ENCODE results near the gene KLHL22.

The KLHL22 gene

DNA sequence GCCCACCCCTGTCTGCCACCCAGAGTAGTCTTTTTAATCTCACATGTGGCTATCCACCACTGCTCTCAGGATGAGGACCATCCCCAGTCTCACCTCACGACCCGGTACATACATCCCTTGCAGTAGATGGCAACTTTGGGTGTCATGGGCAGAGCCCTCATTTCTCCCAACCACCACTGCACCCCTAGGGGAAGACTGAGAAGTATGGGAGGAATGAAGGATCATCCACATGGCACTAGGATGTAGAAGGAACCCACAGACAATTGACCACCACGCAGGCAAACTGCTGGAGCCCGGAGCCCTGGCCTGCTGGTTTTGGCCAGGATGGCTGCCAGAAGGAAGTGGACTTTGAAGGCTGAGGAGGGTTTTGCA, 56.1 kb downstream of the KLHL22 start:
- peaks cover 8% of the 10 kb centered on the region; the same call in 1 of the 2 replicates for H4K20me1 ChIP-seq (ENCODE audit: insufficient read depth, low read length)
- DNase-seq: no peak
- H3K4me2 ChIP-seq (ENCODE audit: insufficient read depth, low read length): no peak overlapping the region
- no peak overlapping the region for H3K4me3 ChIP-seq (ENCODE audit: low read depth in 1 of 2, low read length in 2 of 2)
- no peak overlapping the region for H3K27ac ChIP-seq (ENCODE audit: low read length)
- no peaks in the 10 kb centered on the region for H3K9me3 ChIP-seq (ENCODE audit: insufficient read depth, low read length, severe bottlenecking)
- ATAC-seq (ENCODE audit: insufficient read depth, low read depth): no peak
- TF ChIP-seq EZH2 (IDR thresholded peaks at IDR 0.05; ENCODE audit: borderline replicate concordance, low read depth, low read length, severe bottlenecking): no peak
- TF ChIP-seq, protein P1, sequence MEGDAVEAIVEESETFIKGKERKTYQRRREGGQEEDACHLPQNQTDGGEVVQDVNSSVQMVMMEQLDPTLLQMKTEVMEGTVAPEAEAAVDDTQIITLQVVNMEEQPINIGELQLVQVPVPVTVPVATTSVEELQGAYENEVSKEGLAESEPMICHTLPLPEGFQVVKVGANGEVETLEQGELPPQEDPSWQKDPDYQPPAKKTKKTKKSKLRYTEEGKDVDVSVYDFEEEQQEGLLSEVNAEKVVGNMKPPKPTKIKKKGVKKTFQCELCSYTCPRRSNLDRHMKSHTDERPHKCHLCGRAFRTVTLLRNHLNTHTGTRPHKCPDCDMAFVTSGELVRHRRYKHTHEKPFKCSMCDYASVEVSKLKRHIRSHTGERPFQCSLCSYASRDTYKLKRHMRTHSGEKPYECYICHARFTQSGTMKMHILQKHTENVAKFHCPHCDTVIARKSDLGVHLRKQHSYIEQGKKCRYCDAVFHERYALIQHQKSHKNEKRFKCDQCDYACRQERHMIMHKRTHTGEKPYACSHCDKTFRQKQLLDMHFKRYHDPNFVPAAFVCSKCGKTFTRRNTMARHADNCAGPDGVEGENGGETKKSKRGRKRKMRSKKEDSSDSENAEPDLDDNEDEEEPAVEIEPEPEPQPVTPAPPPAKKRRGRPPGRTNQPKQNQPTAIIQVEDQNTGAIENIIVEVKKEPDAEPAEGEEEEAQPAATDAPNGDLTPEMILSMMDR (IDR thresholded peaks at IDR 0.05; ENCODE audit: borderline replicate concordance, extremely low read depth, low read length, poor library complexity, severe bottlenecking): no peak
- no peaks in the 10 kb centered on the region for H3K4me1 ChIP-seq (ENCODE audit: insufficient read depth, low read length)
- H3K36me3 ChIP-seq (ENCODE audit: insufficient read depth, low read length): peaks cover 18% of the 10 kb centered on the region
- no peak overlapping the region for H2AFZ ChIP-seq (ENCODE audit: low read depth, low read length)
- H3K27me3 ChIP-seq (ENCODE audit: insufficient read depth, low read length, poor library complexity): no peaks in the 10 kb centered on the region
- no peak overlapping the region for H3K9ac ChIP-seq (ENCODE audit: low read depth, low read length)
- H3K79me2 ChIP-seq (ENCODE audit: insufficient read depth, low read length): no peaks in the 10 kb centered on the region

- no peak for DNase-seq
- no peaks in the 10 kb centered on the region for H3K79me2 ChIP-seq (ENCODE audit: insufficient read depth, low read length)
- ATAC-seq (ENCODE audit: insufficient read depth, low read depth): no peak
- H3K36me3 ChIP-seq (ENCODE audit: insufficient read depth, low read length): peaks cover 14% of the 10 kb centered on the region
- no peak overlapping the region for H2AFZ ChIP-seq (ENCODE audit: low read depth, low read length)
- no peaks in the 10 kb centered on the region for H3K4me1 ChIP-seq (ENCODE audit: insufficient read depth, low read length)
- H3K27me3 ChIP-seq (ENCODE audit: insufficient read depth, low read length, poor library complexity): no peaks in the 10 kb centered on the region
- peaks cover 8% of the 10 kb centered on the region; the same call in 1 of the 2 replicates for H4K20me1 ChIP-seq (ENCODE audit: insufficient read depth, low read length)
- TF ChIP-seq, protein P1 (IDR thresholded peaks at IDR 0.05; ENCODE audit: borderline replicate concordance, extremely low read depth, low read length, poor library complexity, severe bottlenecking): no peak
- no peak for TF ChIP-seq EZH2 (IDR thresholded peaks at IDR 0.05; ENCODE audit: borderline replicate concordance, low read depth, low read length, severe bottlenecking)
- no peak overlapping the region for H3K27ac ChIP-seq (ENCODE audit: low read length)
- no peaks in the 10 kb centered on the region for H3K9me3 ChIP-seq (ENCODE audit: insufficient read depth, low read length, severe bottlenecking)
- H3K4me2 ChIP-seq (ENCODE audit: insufficient read depth, low read length): no peak overlapping the region
- H3K9ac ChIP-seq (ENCODE audit: low read depth, low read length): no peak overlapping the region
- no peak overlapping the region for H3K4me3 ChIP-seq (ENCODE audit: low read depth in 1 of 2, low read length in 2 of 2)
These were observed 56.7 kb downstream of the KLHL22 start for GRCh38 chr22:20438678-20439492.

- peaks cover 14% of the 10 kb centered on the region for H3K36me3 ChIP-seq (ENCODE audit: insufficient read depth, low read length)
- no peak overlapping the region for H3K9ac ChIP-seq (ENCODE audit: low read depth, low read length)
- H3K27ac ChIP-seq (ENCODE audit: low read length): no peak overlapping the region
- ATAC-seq (ENCODE audit: insufficient read depth, low read depth): no peak
- H3K79me2 ChIP-seq (ENCODE audit: insufficient read depth, low read length): no peaks in the 10 kb centered on the region
- H3K4me2 ChIP-seq (ENCODE audit: insufficient read depth, low read length): no peak overlapping the region
- H3K4me1 ChIP-seq (ENCODE audit: insufficient read depth, low read length): no peaks in the 10 kb centered on the region
- H3K9me3 ChIP-seq (ENCODE audit: insufficient read depth, low read length, severe bottlenecking): no peaks in the 10 kb centered on the region
- H4K20me1 ChIP-seq (ENCODE audit: insufficient read depth, low read length): peaks cover 8% of the 10 kb centered on the region; the same call in 1 of the 2 replicates
- DNase-seq: no peak
- no peaks in the 10 kb centered on the region for H3K27me3 ChIP-seq (ENCODE audit: insufficient read depth, low read length, poor library complexity)
- H2AFZ ChIP-seq (ENCODE audit: low read depth, low read length): no peak overlapping the region
- no peak overlapping the region for H3K4me3 ChIP-seq (ENCODE audit: low read depth in 1 of 2, low read length in 2 of 2)
- no peak for TF ChIP-seq EZH2 (IDR thresholded peaks at IDR 0.05; ENCODE audit: borderline replicate concordance, low read depth, low read length, severe bottlenecking)
- TF ChIP-seq, protein P1 (IDR thresholded peaks at IDR 0.05; ENCODE audit: borderline replicate concordance, extremely low read depth, low read length, poor library complexity, severe bottlenecking): no peak
These were observed 57.2 kb downstream of the KLHL22 start for GRCh38 chr22:20438427-20438677.

All from DND-41 (cell line).